GM23338 (cell line): Measurements from ENCODE around the gene CCDC122.

Experiments
- CREB1 ChIP-seq: fragments of 250-450 bp; sonication (Bioruptor Pico); IDR thresholded peaks from 2 replicates; pipeline ENCODE4 v1.5.0; 2020; ENCODE audit warnings: low read depth, mild to moderate bottlenecking, moderate library complexity
- CTCF ChIP-seq, 2 experiments: fragments of 200-600 bp in 1 of 2; sonication (generic) in 1 of 2; conservative IDR thresholded peaks; 2 replicates each; pipeline versions ENCODE4 v1.5.1 to v1.6.1; 2016 to 2017; ENCODE audit warnings: antibody characterized with exemption in 2 of 2, low read depth in 2 of 2, mild to moderate bottlenecking in 2 of 2, moderate library complexity in 1 of 2
- ETS1 ChIP-seq: IDR thresholded peaks from 2 replicates; pipeline ENCODE4 v1.6.1; 2016; ENCODE audit warnings: antibody characterized with exemption
- EZH2 ChIP-seq: fragments of 200-600 bp; sonication (generic); IDR thresholded peaks from one replicate; pipeline ENCODE4 v1.8.0; 2017; ENCODE audit warnings: antibody characterized with exemption, mild to moderate bottlenecking, low read depth; ENCODE audit not compliant: unreplicated experiment
- EZH2phosphoT487 ChIP-seq: fragments of 200-600 bp; sonication (generic); IDR thresholded peaks from one replicate; pipeline ENCODE4 v1.8.1; 2018; ENCODE audit warnings: antibody characterized with exemption; ENCODE audit not compliant: unreplicated experiment
- JUNB ChIP-seq: IDR thresholded peaks from one replicate; pipeline ENCODE4 v1.6.1; 2016; ENCODE audit warnings: antibody characterized with exemption; ENCODE audit not compliant: unreplicated experiment
- NANOG ChIP-seq: IDR thresholded peaks from 2 replicates; pipeline ENCODE4 v1.6.1; 2016; ENCODE audit warnings: antibody characterized with exemption, borderline replicate concordance
- POLR2AphosphoS5 ChIP-seq: IDR thresholded peaks from 2 replicates; pipeline ENCODE4 v1.6.1; 2016; ENCODE audit warnings: antibody characterized with exemption, low read depth
- REST ChIP-seq: IDR thresholded peaks from one replicate; pipeline ENCODE4 v1.6.1; 2018; ENCODE audit warnings: antibody characterized with exemption; ENCODE audit not compliant: unreplicated experiment
- ZNF462 ChIP-seq: fragments of 250-450 bp; sonication (Bioruptor Pico); IDR thresholded peaks from 2 replicates; pipeline ENCODE4 v1.5.0; 2020; ENCODE audit warnings: mild to moderate bottlenecking, moderate library complexity

GRCh38 chr13:43835701-43836100, 43.8 kb downstream of the CCDC122 start:
- TF ChIP-seq CTCF (conservative IDR thresholded peaks at IDR 0.05; ENCODE audit: low read depth in 2 of 2) = no peak
- no peak for TF ChIP-seq EZH2
- no peak for TF ChIP-seq CREB1
- TF ChIP-seq REST = no peak
- TF ChIP-seq POLR2AphosphoS5 = no peak
- TF ChIP-seq ETS1 = no peak
- no peak for TF ChIP-seq EZH2phosphoT487
- no peak for TF ChIP-seq NANOG
- no peak for TF ChIP-seq ZNF462
- no peak for TF ChIP-seq JUNB
